DOHH2 (cell line): ENCODE data around the gene HSPBP1.

Source experiments
- CTCF ChIP-seq: fragments of 200-600 bp; sonication (generic); IDR thresholded peaks from one replicate; pipeline ENCODE4 v1.5.1; 2014; ENCODE audit warnings: antibody characterized with exemption, mild to moderate bottlenecking, low read depth, low read length; ENCODE audit not compliant: poor library complexity, severe bottlenecking
- EZH2phosphoT487 ChIP-seq: fragments of 200-600 bp; sonication (generic); IDR thresholded peaks from 2 replicates; pipeline ENCODE4 v1.6.1; 2017; ENCODE audit warnings: borderline replicate concordance, mild to moderate bottlenecking, antibody characterized with exemption, low read length, moderate library complexity, mixed read lengths

GRCh38 chr19:55226788-55227187 lies 53.1 kb downstream of the HSPBP1 start:
- TF ChIP-seq CTCF = no peak
- no peak for TF ChIP-seq EZH2phosphoT487
